HG03469 (cell line): ENCODE results near the gene ZC3H13.

Experiments
- ATAC-seq: cut with Tn5 transposase; IDR thresholded peaks from one replicate; pipeline ENCODE4 v1.9.1; 2021; ENCODE audit warnings: mild to moderate bottlenecking, moderate library complexity, moderate number of reproducible peaks; ENCODE audit not compliant: unreplicated experiment

ZC3H13 gene

DNA sequence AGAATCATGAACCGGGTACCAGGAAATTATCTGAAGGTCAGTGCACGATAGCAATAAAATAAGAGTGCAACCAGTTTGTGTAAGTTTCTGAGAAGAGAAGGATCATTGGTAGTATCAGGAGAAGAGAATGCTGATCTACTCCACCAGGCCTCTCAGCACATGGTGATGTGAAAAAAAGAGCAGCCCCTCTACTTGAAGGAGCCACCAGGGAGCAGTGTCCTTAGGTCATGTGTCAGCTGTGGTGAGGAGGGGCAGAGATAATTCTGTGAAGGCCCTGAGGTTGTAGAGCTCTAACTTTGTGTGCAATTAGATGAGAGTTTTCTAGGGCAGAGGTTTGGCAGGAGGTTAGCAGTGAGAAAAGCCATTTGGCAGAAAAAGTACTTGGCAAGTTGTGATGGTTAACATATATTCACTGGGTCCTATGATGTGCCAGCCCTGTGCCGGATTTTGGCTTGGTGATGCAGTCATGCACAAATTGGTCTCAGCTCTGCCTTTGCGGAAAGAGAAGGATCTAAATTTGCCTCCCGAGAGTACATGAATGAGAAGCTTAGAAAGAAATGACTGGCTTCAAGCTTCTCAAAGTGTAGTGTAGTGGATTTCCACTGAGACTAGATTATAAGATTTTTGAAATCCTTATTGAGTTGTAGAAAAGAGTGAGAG lies 19.2 kb upstream of the ZC3H13 start:
- peak; percentile 81 for ATAC-seq

DNA sequence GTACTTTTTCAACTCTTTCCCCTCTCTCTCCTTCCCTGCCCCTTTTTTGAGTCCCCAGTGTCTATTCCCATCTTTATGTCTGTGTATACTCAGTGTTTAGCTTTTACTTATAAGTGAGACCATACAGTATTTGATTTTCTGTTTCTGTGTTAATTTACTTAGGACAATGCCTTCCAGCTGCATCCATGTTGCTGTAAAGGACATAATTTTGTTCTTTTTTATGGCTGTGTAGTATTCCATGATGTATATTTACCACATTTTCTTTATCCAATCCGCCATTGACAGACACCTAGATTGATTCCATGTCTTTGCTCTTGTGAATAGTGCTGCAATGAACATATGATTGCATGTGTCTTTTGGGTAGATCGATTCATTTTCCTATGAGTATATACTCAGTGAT lies 10.7 kb upstream of the ZC3H13 start:
- no peak for ATAC-seq

DNA sequence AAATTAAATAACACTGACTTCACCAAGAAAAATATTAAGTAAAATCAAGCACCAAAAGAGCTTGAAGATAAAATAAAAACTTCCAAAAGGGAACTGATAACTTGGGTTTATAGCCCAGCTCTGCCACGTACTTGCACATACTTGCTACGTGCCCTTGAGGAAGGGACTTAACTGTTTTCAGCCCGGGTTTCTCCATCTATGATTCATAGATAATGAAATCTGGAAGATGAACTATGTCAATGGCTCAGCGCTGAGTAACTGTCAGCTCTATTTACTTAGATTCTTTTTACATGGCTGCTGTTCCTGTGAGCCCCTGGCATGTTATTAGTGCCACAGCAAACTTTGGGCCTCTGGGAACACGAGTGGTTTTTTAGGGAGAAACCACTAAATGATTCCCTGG lies 9.6 kb upstream of the ZC3H13 start:
- ATAC-seq: no peak

DNA sequence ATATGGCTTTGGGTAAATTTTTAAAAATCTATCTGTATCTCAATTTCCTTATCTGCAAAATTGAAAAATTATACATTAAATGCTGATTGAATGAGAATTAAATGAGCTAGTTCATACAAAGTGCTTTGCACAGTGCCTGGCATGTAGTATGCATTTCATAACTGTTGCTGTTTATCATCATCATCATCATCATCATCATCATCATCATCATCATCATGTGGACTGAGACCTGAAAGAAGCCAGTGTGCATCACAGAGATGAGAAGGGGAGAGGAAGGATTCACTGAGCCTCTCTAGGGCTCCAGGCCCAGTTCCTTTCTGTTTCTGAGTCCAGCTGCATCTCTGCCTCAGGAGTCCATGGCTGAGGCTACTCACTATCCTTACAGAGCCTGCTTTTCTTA lies 6.9 kb upstream of the ZC3H13 start:
- no peak for ATAC-seq

DNA sequence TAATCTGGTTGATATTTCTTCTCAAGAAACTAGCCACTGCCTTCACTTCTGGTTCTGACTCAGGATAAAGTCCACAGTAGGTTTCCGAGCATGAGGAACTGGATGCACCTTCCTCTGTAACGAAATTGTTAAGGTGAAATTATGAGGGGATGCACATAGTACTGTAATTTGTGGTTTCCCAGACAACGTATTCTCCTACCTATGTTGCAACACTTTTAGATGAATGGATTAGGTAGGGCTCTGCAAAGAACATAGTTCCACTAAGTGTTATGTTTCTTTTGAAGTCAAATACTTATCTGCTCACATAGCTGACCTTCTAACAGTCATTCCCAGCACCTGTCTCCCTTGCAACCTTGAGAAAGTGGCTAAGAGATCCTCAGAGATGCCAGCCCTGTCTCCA lies 5.7 kb upstream of the ZC3H13 start:
- no peak for ATAC-seq

DNA sequence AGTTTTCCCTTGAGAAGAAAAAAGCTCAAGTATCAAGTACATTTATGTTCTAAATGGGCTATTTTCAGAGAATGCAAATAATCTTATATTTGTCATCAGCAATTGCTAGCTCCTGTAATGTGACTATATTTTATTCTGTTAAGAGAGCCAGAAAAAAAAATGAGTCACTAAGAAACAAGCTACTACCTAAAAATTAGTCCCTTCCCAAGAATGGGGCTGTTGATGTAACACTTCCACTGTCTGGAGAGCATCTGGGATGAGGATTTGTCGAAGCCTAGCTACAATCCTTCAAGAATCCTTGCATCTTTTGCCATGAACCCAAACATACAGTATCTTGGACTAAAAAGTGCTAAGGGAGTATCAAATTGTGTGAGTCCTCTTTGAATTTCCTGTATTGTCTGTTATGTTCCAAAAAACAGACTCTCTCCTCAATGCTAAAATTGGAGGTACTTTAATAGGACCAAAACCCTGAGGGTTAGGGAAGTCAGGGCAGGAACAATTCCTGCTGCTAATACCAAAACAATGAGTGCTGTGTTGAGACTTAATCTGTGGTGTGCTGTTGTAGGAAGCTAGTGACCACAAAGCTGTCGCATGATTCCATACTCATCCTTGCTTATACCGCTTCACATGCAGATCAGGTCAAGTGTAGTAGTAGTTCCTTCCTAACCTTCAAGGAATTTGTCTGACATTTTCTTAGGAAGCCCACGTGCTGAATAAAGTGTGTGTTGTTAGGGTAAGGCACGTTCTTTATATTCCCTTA lies 4.9 kb upstream of the ZC3H13 start:
- no peak for ATAC-seq

DNA sequence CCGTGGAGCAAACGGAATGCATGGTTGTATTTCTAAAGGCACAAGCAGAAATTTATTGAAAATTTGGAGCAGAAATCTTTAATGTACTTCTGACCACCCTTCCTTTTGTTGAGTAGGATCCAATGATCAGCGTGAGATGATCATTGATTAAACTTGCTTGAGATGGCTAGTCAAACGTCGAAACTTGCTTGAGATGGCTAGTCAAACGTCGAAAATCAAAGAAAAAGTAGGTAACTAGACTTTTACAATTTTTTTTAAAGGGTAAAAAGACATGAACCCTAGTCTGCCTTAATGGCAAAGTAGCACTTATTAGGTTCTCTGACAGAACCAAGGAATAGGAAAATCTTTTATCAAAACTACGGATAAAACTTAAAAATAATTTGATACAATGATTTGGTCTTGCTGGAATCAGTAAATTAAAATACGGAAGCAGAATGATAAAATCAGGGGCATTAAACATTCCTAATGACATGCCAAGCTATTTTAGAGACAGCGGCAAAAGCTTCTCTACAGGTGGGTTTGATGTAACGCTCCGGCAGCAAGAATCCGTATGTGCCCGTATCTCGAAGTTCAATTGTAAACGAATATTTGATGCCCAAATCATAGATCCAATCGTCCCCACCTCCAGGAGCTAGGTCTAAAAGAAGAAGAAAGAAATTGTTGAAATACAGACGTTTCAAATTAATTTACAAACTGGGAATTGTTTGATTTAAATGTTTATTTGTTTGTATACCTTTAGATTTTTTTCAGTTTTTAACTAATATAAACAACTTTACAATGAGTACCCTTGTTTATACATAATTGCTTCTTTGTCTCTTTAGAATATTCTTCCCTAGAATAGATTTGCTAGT lies 841 bp upstream of the ZC3H13 start:
- no peak for ATAC-seq

DNA sequence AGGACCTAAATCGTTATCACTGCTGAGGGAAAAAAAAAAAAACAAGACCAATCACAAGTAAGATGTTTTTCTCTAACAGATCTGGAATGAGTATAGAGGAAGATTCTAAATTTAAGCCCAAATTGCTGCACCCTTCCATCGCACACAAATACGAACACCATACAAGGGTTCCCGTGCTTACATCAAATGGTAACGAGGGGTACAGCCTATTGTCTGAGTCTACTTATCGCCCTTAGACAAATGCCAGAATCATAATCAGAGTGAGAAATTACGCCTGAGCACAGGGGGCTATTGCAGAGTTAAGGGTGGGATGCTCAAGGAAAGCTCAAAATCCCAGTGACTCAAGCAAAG lies 603 bp downstream of the ZC3H13 start:
- ATAC-seq: no peak

DNA sequence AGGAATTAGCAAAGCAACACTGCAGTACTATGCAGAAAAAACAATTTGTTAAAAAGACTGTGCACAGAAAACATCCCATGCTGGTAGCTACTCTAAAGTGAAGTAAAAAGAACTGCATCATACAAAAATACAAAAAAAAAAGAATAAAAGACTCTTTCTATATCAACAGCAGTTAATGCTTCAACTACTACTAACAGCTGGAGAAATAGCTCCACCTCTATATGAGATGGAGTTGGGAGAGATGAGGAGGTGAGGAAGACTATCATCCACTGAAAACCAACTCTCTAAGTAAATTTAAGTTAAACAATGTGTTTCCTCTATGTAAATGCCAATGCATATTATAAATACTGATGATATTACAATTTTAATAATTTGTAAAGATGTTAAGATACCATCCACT lies 1.8 kb downstream of the ZC3H13 start:
- ATAC-seq: no peak

DNA sequence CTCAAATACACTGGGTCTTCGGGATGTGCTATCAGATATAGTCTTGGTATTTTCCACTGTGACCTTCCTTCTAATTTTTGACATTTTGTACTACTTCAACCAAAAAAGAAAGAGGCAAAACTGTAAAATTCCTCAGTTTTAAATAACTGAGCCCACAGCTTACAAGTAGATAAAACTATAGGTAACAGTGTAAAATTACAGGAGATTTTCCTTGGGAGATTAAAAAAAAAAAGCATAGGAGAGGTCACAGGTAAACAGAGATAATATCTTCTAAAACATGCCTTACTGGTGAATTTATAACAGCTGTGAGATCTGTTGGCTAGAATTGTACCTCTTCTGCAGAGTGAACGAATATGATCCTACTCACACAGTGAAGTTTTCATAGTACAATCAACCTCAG lies 7.1 kb downstream of the ZC3H13 start:
- ATAC-seq: no peak

DNA sequence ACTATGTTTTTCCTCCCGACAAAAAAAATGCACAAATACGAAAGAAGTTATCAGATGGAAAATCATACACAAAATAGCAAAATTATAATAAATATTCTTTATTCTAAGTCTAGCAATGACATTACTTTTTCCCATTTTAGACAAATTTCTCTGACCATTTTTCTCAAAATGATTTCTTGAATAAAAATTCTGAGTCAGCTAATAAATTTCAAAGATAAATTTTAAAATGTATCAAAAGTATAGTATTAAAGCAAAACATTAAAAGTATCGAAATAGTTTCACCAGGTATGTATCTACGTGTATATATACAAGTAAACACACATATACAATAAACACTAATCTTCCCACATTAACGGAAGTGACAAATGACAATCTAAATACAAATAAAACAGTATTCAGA lies 8.9 kb downstream of the ZC3H13 start:
- no peak for ATAC-seq

DNA sequence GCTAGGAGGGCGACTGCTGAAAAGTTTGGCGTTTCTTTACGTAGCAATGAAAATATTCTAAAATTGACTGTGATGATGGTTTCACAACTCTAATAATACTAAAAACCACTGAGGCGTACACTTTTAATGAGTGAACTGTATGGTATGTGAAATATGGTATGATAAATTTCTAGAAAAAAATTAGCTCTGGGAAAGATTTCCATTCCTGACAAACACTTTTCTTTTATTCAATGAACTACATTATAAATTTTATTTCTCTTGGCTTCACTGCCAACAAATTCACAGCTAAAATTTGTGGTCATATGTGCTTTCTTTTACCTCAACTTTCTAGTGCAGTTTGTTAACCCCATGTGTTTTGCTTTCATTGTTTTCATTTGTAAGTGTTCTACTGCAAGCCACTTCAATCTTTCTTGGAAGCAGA lies 11.1 kb downstream of the ZC3H13 start:
- no peak for ATAC-seq

DNA sequence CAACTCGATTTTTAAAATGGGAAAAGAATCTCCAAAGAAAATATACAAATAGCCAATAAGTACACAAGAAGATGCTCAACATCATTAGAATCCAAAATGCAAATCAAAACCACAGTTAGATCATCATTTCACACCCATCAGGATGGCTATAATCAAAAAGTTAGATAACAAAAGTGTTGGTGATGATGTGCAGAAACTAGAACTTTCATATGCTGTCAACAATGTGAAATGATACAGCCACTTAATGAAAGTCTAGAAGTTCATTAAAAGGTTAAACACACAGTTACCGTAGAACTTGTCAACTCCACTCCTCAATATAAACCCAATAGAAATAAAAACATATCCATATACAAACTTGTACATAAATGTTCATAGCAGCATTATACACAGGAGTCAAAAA lies 11.8 kb downstream of the ZC3H13 start:
- ATAC-seq: no peak

DNA sequence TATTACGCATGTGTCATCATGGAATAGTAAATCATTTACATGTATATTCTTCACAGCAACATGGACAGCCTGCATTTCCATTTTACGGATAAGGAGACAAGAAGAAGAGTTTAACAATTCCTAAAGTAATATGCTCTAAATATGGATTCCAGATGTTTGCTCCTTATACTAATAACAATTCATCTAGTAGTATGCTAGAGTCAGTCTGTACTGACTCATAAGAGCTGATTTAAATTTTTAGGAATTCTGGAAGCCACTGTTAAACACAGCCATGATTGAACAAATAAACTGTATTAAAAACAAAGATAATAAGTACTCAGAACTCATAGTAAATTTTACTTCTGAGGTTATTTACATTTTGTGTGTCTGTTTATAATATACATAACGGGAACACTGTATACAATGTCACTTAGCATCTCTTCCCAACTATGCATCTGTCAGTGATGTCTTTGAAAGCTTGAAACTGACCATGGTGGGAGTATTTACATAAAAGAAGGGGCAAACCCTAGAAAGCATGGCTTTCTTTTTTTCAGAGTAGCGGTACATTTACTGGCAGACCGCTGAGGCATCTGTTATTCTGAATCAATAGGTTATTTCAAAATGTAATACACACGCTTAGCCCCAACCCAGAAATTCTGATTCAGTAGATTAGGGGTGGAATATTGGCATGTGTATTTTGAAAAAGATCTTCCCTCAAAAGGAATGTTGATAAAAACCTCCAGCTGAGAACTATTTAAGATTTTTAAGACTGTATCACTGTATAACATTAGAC lies 12.9 kb downstream of the ZC3H13 start:
- ATAC-seq: no peak

DNA sequence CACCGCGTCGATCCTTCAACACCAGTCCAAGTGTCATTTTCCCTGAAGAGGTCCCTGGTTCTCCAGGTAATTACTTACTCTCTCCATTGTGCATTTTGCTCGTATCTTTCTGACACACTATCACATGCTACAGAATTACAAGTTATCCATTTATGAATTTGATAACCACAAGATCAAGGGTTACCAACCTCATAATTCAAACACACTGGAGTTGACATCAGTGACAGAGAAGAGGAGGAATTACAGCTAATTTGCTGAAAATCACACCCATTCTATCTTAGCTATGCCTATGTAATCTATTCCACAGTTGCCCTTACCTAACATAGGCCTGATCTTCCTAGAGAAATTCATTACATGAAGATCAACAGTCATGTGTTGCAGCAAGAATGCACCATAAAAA lies 14.2 kb downstream of the ZC3H13 start:
- ATAC-seq: no peak

DNA sequence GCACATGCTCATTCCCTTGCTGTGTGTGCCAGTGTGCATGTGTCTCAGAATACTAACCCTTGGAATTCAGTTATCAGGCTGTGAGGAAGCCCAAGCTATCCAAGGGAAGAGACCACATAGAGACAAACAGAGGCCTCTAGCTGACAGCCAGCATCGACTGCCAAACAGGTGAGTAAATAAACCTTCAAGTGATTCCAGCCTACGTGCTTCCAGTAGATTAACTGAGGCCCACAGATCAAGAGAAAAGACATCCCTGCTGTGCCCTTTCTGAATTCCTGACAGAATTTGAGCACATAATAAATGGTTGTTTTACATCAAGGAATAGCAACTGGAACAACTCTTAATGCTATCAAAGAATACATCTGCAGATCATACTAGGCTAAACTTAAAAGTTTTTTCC lies 17.5 kb downstream of the ZC3H13 start:
- no peak for ATAC-seq

DNA sequence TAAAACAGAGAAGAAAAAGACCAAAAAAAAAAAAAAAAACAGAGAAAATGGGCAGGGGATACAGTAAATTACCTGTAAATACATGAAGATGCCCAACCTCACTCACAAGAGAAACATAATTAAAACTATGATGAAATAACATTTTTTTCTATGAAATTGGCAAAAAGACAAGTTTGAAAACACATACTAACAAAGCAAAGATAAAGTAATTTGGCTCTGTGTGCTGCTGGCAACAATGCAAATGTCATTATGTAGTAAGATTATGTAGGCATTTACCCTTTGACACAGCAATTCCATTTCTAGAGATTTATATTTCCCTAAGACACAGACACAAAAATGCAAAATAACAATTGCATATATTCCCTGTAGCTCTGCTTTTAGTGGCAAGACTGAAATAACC lies 20.2 kb downstream of the ZC3H13 start:
- ATAC-seq: no peak

DNA sequence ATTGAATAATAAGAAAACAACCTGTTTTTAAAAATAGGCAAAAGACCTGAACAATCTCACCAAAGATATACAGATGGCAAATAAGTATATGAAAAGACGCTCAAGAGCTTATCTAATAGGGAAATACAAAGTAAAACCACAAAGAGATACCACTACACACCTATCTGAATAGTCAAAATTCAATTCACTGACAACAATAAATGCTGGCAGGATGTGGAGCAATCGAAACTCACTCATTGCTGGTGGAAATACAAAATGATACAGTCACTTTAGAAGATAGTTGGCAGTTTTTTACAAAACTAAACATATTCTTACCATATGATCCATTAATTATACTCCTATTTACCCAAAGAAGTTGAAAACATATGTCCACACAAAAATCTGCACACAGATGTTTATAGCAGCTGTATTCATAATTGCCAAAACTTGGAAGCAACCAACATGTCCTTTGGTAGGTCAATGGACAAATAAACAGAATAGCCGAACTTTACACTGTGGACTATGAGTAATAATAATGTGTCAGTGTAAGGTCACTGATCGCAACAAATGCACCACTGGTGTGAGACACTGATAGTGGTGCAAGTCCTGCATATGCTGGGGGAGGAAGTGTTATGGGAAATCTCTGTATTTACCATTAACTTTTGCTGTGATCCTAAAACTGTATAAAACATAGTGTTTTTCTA lies 20.8 kb downstream of the ZC3H13 start:
- no peak for ATAC-seq

DNA sequence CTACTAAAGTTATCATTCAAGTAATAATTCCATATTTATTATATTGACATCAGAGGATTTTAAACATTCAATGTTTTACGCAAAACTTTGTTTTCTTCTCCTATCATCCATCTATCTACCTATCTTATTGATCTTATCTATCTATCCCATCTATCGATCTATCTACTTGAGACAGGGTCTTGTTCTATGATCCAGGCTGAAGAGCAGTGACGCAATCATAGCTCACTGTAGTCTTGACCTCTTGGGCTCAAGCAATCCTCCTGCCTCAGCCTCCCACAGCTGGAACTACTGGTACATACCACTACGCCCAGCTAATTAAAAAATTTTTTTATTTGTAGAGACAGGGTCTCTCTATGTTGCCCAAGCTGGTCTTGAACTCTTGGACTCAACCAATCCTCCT lies 27.4 kb downstream of the ZC3H13 start:
- no peak for ATAC-seq

DNA sequence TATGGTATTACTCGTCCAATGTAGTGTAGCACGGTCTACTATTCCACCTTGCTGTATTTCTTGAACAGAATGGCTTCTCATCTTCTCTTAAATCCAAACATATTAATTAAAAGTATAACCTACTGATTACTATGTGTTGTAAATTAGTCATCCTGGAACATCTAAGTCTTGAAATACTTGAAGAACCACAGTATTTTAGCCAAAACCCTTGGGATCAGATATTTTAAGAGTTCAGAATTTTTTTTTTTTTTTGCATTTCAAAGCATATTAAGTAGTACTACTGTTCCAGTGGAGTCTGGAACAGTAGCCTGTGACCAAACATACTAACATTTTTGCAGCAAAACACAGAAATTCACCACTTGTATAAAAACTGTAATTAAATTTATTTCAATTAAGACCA lies 30.1 kb downstream of the ZC3H13 start:
- ATAC-seq: no peak

DNA sequence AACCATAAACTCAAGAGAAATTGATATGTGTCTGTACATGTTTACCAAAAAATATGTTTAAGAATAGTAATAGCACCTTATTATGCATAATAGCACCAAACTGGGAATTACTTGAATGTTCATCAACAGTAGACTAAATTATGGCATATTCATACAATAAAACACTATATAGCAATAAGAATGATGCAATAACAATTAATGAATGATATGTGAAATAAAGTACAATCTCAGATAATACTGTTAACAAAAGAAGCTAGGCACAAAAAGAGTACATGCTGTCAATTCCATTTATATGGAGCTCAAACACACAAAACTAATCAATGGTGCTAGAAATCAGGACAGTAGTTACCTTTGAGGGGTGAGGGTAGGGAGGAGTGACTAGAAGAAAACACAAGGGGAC lies 36.3 kb downstream of the ZC3H13 start:
- ATAC-seq: no peak
